ENCODE measurements around the gene GRB7. TPM values are rescaled to one million over a fixed set of nuclear protein-coding genes. Genes with fewer than 3 reads are reported as not detected.

The GRB7 gene
- total and polyA plus RNA-seq, 10 of the 15 experiments (the other 5 are each of a cell fraction or from before 2014, with no cell fraction given): 0.05 to 0.34 (median 0.19) TPM; not detected in 4

DNA sequence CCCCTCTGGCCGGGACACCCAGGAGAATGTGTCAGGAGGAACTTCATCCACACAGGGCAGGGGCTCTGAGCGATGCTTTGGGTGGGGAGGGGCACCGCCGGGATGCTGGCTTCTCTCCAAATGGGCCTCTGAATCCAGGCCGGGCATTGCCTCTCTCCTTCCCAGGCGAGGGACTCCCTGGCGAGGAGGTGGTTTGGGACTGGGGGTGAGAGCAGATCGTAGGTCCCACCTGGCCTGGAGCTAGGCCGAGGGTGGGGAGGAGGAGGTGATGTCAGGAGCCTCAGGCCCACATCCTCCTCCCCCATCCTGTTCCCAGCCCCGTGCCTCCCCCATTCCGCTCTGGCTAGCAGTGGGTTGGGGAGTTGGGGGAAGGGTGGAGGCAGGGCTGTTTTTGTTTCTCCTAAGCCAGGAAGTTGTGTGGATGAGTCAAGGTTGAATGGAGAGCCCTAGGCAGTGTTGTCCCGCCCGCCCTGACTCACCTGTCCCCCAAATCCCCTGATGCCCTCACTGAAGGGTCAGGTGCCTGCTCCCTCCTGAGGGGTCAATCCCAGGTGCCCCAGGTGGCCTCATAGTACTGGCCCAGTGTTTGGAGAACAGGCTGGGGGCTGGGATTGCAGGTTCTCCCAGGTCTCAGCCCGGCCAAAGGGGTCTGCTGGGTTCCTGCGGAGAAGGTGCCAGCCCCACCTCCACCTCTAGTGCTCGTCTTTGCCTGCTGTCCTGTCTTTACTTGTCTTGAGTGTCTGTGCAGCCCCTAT is 2.8 kb downstream of the GRB7 start:
- intact Hi-C loops (cut with micrococcal nuclease; ENCODE audit: unreplicated experiment): no loop called here
- ChIA-PET RAD21 (ENCODE audit: unreplicated experiment) (no interaction called here), CTCF (interaction anchor here (1.0 kb wide), 1 partner anchor 10 kb away, joined by 7 read pairs; the partner anchor contains the start of gene MIEN1), POLR2A (interaction anchor here (0.6 kb wide), 1 partner anchor 1448 kb away, joined by 5 read pairs; no protein-coding TSS in a partner anchor), SMC1A (ENCODE audit: uncharacterized antibody, unreplicated experiment) (no interaction called here)
- Histone ChIP-seq H3K4me3 (no peak overlapping the region), H3K79me2 (ENCODE audit: control insufficient read depth, insufficient read depth, low read length) (no peaks in the 10 kb centered on the region), H3K36me3 (ENCODE audit: control insufficient read depth in 2 of 2, insufficient read depth in 2 of 2, low read length in 1 of 2) (no peaks in the 10 kb centered on the region), H3K27ac (ENCODE audit: control insufficient read depth, insufficient read depth) (no peak overlapping the region), H3K9me3 (replicated peaks; ENCODE audit: control insufficient read depth, insufficient read depth, low read length) (no peaks in the 10 kb centered on the region), H2AFZ (ENCODE audit: control insufficient read depth, low read depth, low read length) (no peak overlapping the region), H3K27me3 (replicated peaks in 1 of 2; ENCODE audit: control insufficient read depth in 2 of 2, insufficient read depth in 2 of 2, low read length in 1 of 2) (peaks cover 0 to 2% of the 10 kb centered on the region in 2 experiments; a peak in 2 of 4 replicates), H4K20me1 (ENCODE audit: control insufficient read depth, insufficient read depth) (no peaks in the 10 kb centered on the region), H3K4me1 (ENCODE audit: control insufficient read depth, insufficient read depth, low read length) (peaks cover 10% of the 10 kb centered on the region), H3K4me2 (ENCODE audit: control insufficient read depth, insufficient read depth) (no peak overlapping the region), H3K9ac (ENCODE audit: control insufficient read depth, insufficient read depth, low read length) (no peak overlapping the region)
- ATAC-seq: no peak
- no TSS peak for BruUV-seq (replicated peaks)
- TF ChIP-seq LARP7 (IDR thresholded peaks at IDR 0.05): no peak
- TF ChIP-seq TARDBP (IDR thresholded peaks at IDR 0.05; ENCODE audit: borderline replicate concordance): no peak
- no peak for TF ChIP-seq NRF1 (conservative IDR thresholded peaks at IDR 0.05; ENCODE audit: low read depth, low read length)
- TF ChIP-seq, protein P1, sequence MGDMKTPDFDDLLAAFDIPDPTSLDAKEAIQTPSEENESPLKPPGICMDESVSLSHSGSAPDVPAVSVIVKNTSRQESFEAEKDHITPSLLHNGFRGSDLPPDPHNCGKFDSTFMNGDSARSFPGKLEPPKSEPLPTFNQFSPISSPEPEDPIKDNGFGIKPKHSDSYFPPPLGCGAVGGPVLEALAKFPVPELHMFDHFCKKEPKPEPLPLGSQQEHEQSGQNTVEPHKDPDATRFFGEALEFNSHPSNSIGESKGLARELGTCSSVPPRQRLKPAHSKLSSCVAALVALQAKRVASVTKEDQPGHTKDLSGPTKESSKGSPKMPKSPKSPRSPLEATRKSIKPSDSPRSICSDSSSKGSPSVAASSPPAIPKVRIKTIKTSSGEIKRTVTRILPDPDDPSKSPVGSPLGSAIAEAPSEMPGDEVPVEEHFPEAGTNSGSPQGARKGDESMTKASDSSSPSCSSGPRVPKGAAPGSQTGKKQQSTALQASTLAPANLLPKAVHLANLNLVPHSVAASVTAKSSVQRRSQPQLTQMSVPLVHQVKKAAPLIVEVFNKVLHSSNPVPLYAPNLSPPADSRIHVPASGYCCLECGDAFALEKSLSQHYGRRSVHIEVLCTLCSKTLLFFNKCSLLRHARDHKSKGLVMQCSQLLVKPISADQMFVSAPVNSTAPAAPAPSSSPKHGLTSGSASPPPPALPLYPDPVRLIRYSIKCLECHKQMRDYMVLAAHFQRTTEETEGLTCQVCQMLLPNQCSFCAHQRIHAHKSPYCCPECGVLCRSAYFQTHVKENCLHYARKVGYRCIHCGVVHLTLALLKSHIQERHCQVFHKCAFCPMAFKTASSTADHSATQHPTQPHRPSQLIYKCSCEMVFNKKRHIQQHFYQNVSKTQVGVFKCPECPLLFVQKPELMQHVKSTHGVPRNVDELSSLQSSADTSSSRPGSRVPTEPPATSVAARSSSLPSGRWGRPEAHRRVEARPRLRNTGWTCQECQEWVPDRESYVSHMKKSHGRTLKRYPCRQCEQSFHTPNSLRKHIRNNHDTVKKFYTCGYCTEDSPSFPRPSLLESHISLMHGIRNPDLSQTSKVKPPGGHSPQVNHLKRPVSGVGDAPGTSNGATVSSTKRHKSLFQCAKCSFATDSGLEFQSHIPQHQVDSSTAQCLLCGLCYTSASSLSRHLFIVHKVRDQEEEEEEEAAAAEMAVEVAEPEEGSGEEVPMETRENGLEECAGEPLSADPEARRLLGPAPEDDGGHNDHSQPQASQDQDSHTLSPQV (IDR thresholded peaks at IDR 0.05): no peak
- TF ChIP-seq, protein P2, sequence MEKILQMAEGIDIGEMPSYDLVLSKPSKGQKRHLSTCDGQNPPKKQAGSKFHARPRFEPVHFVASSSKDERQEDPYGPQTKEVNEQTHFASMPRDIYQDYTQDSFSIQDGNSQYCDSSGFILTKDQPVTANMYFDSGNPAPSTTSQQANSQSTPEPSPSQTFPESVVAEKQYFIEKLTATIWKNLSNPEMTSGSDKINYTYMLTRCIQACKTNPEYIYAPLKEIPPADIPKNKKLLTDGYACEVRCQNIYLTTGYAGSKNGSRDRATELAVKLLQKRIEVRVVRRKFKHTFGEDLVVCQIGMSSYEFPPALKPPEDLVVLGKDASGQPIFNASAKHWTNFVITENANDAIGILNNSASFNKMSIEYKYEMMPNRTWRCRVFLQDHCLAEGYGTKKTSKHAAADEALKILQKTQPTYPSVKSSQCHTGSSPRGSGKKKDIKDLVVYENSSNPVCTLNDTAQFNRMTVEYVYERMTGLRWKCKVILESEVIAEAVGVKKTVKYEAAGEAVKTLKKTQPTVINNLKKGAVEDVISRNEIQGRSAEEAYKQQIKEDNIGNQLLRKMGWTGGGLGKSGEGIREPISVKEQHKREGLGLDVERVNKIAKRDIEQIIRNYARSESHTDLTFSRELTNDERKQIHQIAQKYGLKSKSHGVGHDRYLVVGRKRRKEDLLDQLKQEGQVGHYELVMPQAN (conservative IDR thresholded peaks at IDR 0.05): no peak
- no peak for TF ChIP-seq ZNF24 (IDR thresholded peaks at IDR 0.05)
- TF ChIP-seq, protein P3, sequence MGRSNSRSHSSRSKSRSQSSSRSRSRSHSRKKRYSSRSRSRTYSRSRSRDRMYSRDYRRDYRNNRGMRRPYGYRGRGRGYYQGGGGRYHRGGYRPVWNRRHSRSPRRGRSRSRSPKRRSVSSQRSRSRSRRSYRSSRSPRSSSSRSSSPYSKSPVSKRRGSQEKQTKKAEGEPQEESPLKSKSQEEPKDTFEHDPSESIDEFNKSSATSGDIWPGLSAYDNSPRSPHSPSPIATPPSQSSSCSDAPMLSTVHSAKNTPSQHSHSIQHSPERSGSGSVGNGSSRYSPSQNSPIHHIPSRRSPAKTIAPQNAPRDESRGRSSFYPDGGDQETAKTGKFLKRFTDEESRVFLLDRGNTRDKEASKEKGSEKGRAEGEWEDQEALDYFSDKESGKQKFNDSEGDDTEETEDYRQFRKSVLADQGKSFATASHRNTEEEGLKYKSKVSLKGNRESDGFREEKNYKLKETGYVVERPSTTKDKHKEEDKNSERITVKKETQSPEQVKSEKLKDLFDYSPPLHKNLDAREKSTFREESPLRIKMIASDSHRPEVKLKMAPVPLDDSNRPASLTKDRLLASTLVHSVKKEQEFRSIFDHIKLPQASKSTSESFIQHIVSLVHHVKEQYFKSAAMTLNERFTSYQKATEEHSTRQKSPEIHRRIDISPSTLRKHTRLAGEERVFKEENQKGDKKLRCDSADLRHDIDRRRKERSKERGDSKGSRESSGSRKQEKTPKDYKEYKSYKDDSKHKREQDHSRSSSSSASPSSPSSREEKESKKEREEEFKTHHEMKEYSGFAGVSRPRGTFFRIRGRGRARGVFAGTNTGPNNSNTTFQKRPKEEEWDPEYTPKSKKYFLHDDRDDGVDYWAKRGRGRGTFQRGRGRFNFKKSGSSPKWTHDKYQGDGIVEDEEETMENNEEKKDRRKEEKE (IDR thresholded peaks at IDR 0.05): no peak
- TF ChIP-seq CREM (IDR thresholded peaks at IDR 0.05; ENCODE audit: low read depth): no peak
- no peak for TF ChIP-seq HDAC6 (IDR thresholded peaks at IDR 0.05; ENCODE audit: unreplicated experiment)
- no peak for TF ChIP-seq FOXM1 (IDR thresholded peaks at IDR 0.05; ENCODE audit: low read depth, low read length)
- TF ChIP-seq TCF3 (IDR thresholded peaks at IDR 0.05; ENCODE audit: borderline replicate concordance, insufficient read depth, low read depth, low read length): no peak
- TF ChIP-seq EED (IDR thresholded peaks at IDR 0.05; ENCODE audit: low read depth): no peak
- TF ChIP-seq SP1 (IDR thresholded peaks at IDR 0.05; ENCODE audit: low read depth, low read length): no peak
- TF ChIP-seq SUZ12 (IDR thresholded peaks at IDR 0.05; ENCODE audit: unreplicated experiment): no peak
- no peak for FAIRE-seq
- 45% methylated on average over 11 of the region's 16 CpGs for WGBS (ENCODE audit: insufficient coverage, insufficient replicate concordance, low lambda C conversion rate, missing lambda C conversion rate)
- in situ Hi-C loops (cut with MboI): no loop called here
- no peak for DNase-seq (ENCODE audit: low read depth, low spot score)
